HEK293 (cell line): ENCODE measurements around the gene MEGF6.

ENCODE experiments used
- CTCF ChIA-PET: fragments of 350-600 bp; formaldehyde crosslinking; extraction: SDS; loops from one replicate; lab custom pipeline; 2021; ENCODE audit warnings: antibody characterized with exemption; lab: Yijun Ruan, JAX
- POLR2A ChIA-PET: fragments of 300-600 bp; formaldehyde crosslinking; extraction: SDS; loops from one replicate; lab custom pipeline; 2020; ENCODE audit warnings: antibody characterized with exemption, inconsistent platforms; lab: Yijun Ruan, JAX
- H3K27ac ChIP-seq: fragments of 200-500 bp; sonication (Bioruptor generic); 2 replicates; pipeline ENCODE4 v1.5.1; 2014; ENCODE audit warnings: low read depth, low read length, control low read depth, inconsistent platforms; ENCODE audit errors: extremely low read depth
- H3K36me3 ChIP-seq, 2 experiments: fragments of 200-500 bp in 1 of 2; sonication (Bioruptor generic) in 1 of 2; 1 replicate in 1 of 2; 2 replicates in 1 of 2; pipeline ENCODE4 v1.5.1; 2014 to 2017; ENCODE audit warnings: inconsistent platforms in 2 of 2, low read length in 2 of 2; ENCODE audit not compliant: control insufficient read depth in 2 of 2, insufficient read depth in 1 of 2
- H3K4me1 ChIP-seq: fragments of 200-500 bp; sonication (Bioruptor generic); 2 replicates; pipeline ENCODE4 v1.5.1; 2014; ENCODE audit warnings: mild to moderate bottlenecking, low read length, inconsistent platforms; ENCODE audit not compliant: control insufficient read depth, insufficient read depth
- H3K4me3 ChIP-seq: 2 replicates; pipeline ENCODE4 v1.5.1; 2011; ENCODE audit warnings: low read depth, mild to moderate bottlenecking, control low read depth, low read length, moderate library complexity
- H3K9me3 ChIP-seq: fragments of 200-500 bp; sonication (Bioruptor generic); 2 replicates; pipeline ENCODE4 v1.5.1; 2014; ENCODE audit warnings: low read depth, low read length, inconsistent platforms; ENCODE audit not compliant: control insufficient read depth, insufficient read depth
- GFI1B ChIP-seq: fragments of 450-650 bp; formaldehyde crosslinking; IDR thresholded peaks from 2 replicates; pipeline ENCODE4 v1.5.1; 2016; ENCODE audit warnings: missing biosample characterization, missing genetic modification characterization
- HOXD13 ChIP-seq: sonication (generic); formaldehyde crosslinking; IDR thresholded peaks from 2 replicates; pipeline ENCODE4 v1.8.0; 2022; ENCODE audit warnings: missing genetic modification reagents, borderline replicate concordance
- KLF8 ChIP-seq: fragments of 450-650 bp; formaldehyde crosslinking; IDR thresholded peaks from 2 replicates; pipeline ENCODE4 v1.5.1; 2016; ENCODE audit warnings: missing biosample characterization, missing genetic modification characterization
- SETDB1 ChIP-seq: IDR thresholded peaks from one replicate; pipeline ENCODE4 v1.6.1; 2017; ENCODE audit warnings: mild to moderate bottlenecking, low read length, moderate library complexity, mixed read lengths; ENCODE audit not compliant: insufficient read length
- WT1 ChIP-seq: fragments of 450-650 bp; formaldehyde crosslinking; IDR thresholded peaks from 2 replicates; pipeline ENCODE4 v1.5.1; 2016; ENCODE audit warnings: missing biosample characterization, missing genetic modification characterization
- YY1 ChIP-seq: fragments of 450-650 bp; formaldehyde crosslinking; IDR thresholded peaks from 2 replicates; pipeline ENCODE4 v1.5.1; 2018; ENCODE audit warnings: missing biosample characterization, missing genetic modification characterization
- ZNF121 ChIP-seq: fragments of 450-650 bp; formaldehyde crosslinking; IDR thresholded peaks from 2 replicates; pipeline ENCODE4 v1.5.1; 2016; ENCODE audit warnings: missing biosample characterization, missing genetic modification characterization
- ZNF184 ChIP-seq: fragments of 450-650 bp; IDR thresholded peaks from 2 replicates; pipeline ENCODE4 v1.5.1; 2018; ENCODE audit warnings: missing biosample characterization, mild to moderate bottlenecking, missing genetic modification characterization
- ZNF324 ChIP-seq: fragments of 450-650 bp; formaldehyde crosslinking; IDR thresholded peaks from 2 replicates; pipeline ENCODE4 v1.5.1; 2016; ENCODE audit warnings: missing biosample characterization, missing genetic modification characterization
- ZNF366 ChIP-seq: fragments of 450-650 bp; formaldehyde crosslinking; conservative IDR thresholded peaks from 2 replicates; pipeline ENCODE4 v1.5.1; 2016; ENCODE audit warnings: missing biosample characterization, missing genetic modification characterization
- ZNF416 ChIP-seq: fragments of 450-650 bp; formaldehyde crosslinking; IDR thresholded peaks from 2 replicates; pipeline ENCODE4 v1.5.1; 2016; ENCODE audit warnings: missing biosample characterization, missing genetic modification characterization
- ZNF48 ChIP-seq: fragments of 450-650 bp; formaldehyde crosslinking; IDR thresholded peaks from 2 replicates; pipeline ENCODE4 v1.5.1; 2016; ENCODE audit warnings: missing biosample characterization, missing genetic modification characterization
- ZNF626 ChIP-seq: fragments of 450-650 bp; sonication (Bioruptor Pico); formaldehyde crosslinking; IDR thresholded peaks from 2 replicates; pipeline ENCODE4 v1.5.1; 2018; ENCODE audit warnings: missing biosample characterization, missing genetic modification characterization, inconsistent platforms
- ZNF677 ChIP-seq: fragments of 450-650 bp; IDR thresholded peaks from 2 replicates; pipeline ENCODE4 v1.5.0; 2018; ENCODE audit warnings: missing biosample characterization, mild to moderate bottlenecking, missing genetic modification characterization, moderate library complexity
- ZNF768 ChIP-seq: fragments of 450-650 bp; formaldehyde crosslinking; IDR thresholded peaks from 2 replicates; pipeline ENCODE4 v1.5.1; 2018; ENCODE audit warnings: missing biosample characterization, mild to moderate bottlenecking, missing genetic modification characterization
- ZNF785 ChIP-seq: fragments of 450-650 bp; formaldehyde crosslinking; IDR thresholded peaks from 2 replicates; pipeline ENCODE4 v1.5.1; 2016; ENCODE audit warnings: missing biosample characterization, missing genetic modification characterization
- ZNF830 ChIP-seq: fragments of 450-650 bp; IDR thresholded peaks from 2 replicates; pipeline ENCODE4 v1.5.0; 2018; ENCODE audit warnings: missing biosample characterization, missing genetic modification characterization, low read depth, mild to moderate bottlenecking, moderate library complexity
- TF ChIP-seq, protein P1 (sequence below): fragments of 450-650 bp; IDR thresholded peaks from 2 replicates; pipeline ENCODE4 v1.5.1; 2018; ENCODE audit warnings: missing biosample characterization, missing genetic modification characterization
- TF ChIP-seq, protein P2 (sequence below): fragments of 450-650 bp; formaldehyde crosslinking; IDR thresholded peaks from 2 replicates; pipeline ENCODE4 v1.5.1; 2016; ENCODE audit warnings: missing biosample characterization, missing genetic modification characterization
- TF ChIP-seq, protein P3 (sequence below): fragments of 450-650 bp; formaldehyde crosslinking; IDR thresholded peaks from 2 replicates; pipeline ENCODE4 v1.5.1; 2016; ENCODE audit warnings: missing biosample characterization, missing genetic modification characterization
- TF ChIP-seq, protein P4 (sequence below): fragments of 450-650 bp; formaldehyde crosslinking; conservative IDR thresholded peaks from 2 replicates; pipeline ENCODE4 v1.5.1; 2016; ENCODE audit warnings: low read depth, missing biosample characterization, missing genetic modification characterization
- TF ChIP-seq, protein P5 (sequence below): IDR thresholded peaks from 2 replicates; pipeline ENCODE4 v1.6.1; 2011; ENCODE audit warnings: mild to moderate bottlenecking, low read depth, low read length, borderline replicate concordance

The MEGF6 gene

DNA sequence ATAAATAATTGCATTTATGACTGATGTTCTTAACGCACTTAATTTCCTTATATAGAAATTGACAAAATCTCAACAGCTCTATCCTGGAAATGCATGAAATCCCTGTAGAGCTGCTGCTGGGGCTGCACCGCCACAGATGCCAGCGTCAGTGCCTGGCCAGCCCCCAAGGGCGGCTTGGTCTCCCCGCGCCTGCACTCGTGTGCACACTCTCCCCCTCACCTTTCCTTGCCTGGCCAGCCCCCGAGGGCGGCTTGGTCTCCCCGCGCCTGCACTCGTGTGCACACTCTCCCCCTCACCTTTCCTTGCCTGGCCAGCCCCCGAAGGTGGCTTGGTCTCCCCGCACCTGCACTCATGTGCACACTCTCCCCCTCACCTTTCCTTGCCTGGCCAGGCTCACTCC lies 24.8 kb upstream of the MEGF6 start:
- Histone ChIP-seq H3K27ac (no peak overlapping the region), H3K36me3 (peaks cover 4 to 100% of the 10 kb centered on the region in 2 experiments; a peak in 2 of 3 replicates), H3K9me3 (no peaks in the 10 kb centered on the region), H3K4me1 (no peaks in the 10 kb centered on the region), H3K4me3 (no peak overlapping the region)
- no peak for TF ChIP-seq ZNF768 (tag by site-specific recombination)
- no peak for TF ChIP-seq ZNF785 (tag by site-specific recombination)
- no peak for TF ChIP-seq ZNF184
- TF ChIP-seq HOXD13: no peak
- CTCF ChIA-PET: no interaction called here
- POLR2A ChIA-PET: no interaction called here

DNA sequence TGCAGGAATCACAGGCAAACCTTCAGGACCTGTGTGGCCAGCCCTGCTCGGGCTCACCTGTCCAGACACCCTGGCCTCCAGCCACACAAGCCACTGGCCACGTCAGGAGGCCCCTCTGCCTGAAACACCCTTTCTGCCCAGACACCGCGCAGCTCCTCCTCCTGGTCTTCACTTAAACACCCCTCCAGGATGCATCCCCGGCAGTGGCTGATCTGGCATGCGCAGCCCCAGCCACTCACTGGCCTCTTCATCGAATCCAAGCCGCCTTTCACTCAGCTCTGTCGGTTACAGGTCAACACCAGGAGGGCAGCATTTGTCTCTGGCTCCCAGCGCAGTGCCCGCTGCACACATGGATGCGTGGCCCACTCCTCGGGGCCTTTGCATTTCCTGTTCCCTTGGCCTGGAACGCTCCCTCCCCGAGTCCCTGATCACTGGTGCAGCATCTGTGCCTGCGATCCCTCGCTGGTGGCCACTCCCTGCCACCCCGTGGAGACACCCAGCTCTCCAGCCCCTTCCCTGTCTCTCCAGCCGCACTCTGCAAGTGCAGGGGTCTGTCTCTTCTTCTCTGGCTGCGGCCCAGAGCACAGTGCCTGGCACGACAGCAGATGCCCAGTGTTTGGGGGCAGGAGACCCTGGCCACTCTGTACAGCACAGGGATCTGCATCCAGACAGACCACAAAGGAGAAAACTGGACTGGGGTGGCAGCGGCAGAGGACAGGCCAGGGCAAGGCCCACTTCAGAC lies 22.9 kb upstream of the MEGF6 start:
- CTCF ChIA-PET: no interaction called here
- Histone ChIP-seq H3K4me3 (no peak overlapping the region), H3K36me3 (peaks cover 7 to 100% of the 10 kb centered on the region in 2 experiments; a peak in 2 of 3 replicates), H3K9me3 (no peaks in the 10 kb centered on the region), H3K4me1 (no peaks in the 10 kb centered on the region), H3K27ac (no peak overlapping the region)
- POLR2A ChIA-PET: no interaction called here
- TF ChIP-seq ZNF121 (tag by site-specific recombination) (no peak), ZNF324 (tag by site-specific recombination) (no peak), ZNF366 (tag by site-specific recombination) (no peak), ZNF830 (tag by site-specific recombination) (no peak), SETDB1 (no peak), KLF8 (no peak), ZNF416 (tag by site-specific recombination) (no peak), YY1 (tag by site-specific recombination) (no peak), GFI1B (tag by site-specific recombination) (no peak), ZNF677 (tag by site-specific recombination) (no peak), ZNF626 (tag by site-specific recombination) (no peak), WT1 (tag by site-specific recombination) (no peak), ZNF48 (tag by site-specific recombination) (no peak)
- TF ChIP-seq, protein P1, sequence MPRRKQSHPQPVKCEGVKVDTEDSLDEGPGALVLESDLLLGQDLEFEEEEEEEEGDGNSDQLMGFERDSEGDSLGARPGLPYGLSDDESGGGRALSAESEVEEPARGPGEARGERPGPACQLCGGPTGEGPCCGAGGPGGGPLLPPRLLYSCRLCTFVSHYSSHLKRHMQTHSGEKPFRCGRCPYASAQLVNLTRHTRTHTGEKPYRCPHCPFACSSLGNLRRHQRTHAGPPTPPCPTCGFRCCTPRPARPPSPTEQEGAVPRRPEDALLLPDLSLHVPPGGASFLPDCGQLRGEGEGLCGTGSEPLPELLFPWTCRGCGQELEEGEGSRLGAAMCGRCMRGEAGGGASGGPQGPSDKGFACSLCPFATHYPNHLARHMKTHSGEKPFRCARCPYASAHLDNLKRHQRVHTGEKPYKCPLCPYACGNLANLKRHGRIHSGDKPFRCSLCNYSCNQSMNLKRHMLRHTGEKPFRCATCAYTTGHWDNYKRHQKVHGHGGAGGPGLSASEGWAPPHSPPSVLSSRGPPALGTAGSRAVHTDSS (tag by site-specific recombination): no peak
- TF ChIP-seq, protein P2, sequence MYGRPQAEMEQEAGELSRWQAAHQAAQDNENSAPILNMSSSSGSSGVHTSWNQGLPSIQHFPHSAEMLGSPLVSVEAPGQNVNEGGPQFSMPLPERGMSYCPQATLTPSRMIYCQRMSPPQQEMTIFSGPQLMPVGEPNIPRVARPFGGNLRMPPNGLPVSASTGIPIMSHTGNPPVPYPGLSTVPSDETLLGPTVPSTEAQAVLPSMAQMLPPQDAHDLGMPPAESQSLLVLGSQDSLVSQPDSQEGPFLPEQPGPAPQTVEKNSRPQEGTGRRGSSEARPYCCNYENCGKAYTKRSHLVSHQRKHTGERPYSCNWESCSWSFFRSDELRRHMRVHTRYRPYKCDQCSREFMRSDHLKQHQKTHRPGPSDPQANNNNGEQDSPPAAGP (tag by site-specific recombination): no peak
- TF ChIP-seq, protein P3, sequence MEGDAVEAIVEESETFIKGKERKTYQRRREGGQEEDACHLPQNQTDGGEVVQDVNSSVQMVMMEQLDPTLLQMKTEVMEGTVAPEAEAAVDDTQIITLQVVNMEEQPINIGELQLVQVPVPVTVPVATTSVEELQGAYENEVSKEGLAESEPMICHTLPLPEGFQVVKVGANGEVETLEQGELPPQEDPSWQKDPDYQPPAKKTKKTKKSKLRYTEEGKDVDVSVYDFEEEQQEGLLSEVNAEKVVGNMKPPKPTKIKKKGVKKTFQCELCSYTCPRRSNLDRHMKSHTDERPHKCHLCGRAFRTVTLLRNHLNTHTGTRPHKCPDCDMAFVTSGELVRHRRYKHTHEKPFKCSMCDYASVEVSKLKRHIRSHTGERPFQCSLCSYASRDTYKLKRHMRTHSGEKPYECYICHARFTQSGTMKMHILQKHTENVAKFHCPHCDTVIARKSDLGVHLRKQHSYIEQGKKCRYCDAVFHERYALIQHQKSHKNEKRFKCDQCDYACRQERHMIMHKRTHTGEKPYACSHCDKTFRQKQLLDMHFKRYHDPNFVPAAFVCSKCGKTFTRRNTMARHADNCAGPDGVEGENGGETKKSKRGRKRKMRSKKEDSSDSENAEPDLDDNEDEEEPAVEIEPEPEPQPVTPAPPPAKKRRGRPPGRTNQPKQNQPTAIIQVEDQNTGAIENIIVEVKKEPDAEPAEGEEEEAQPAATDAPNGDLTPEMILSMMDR (tag by site-specific recombination): no peak
- TF ChIP-seq, protein P4, sequence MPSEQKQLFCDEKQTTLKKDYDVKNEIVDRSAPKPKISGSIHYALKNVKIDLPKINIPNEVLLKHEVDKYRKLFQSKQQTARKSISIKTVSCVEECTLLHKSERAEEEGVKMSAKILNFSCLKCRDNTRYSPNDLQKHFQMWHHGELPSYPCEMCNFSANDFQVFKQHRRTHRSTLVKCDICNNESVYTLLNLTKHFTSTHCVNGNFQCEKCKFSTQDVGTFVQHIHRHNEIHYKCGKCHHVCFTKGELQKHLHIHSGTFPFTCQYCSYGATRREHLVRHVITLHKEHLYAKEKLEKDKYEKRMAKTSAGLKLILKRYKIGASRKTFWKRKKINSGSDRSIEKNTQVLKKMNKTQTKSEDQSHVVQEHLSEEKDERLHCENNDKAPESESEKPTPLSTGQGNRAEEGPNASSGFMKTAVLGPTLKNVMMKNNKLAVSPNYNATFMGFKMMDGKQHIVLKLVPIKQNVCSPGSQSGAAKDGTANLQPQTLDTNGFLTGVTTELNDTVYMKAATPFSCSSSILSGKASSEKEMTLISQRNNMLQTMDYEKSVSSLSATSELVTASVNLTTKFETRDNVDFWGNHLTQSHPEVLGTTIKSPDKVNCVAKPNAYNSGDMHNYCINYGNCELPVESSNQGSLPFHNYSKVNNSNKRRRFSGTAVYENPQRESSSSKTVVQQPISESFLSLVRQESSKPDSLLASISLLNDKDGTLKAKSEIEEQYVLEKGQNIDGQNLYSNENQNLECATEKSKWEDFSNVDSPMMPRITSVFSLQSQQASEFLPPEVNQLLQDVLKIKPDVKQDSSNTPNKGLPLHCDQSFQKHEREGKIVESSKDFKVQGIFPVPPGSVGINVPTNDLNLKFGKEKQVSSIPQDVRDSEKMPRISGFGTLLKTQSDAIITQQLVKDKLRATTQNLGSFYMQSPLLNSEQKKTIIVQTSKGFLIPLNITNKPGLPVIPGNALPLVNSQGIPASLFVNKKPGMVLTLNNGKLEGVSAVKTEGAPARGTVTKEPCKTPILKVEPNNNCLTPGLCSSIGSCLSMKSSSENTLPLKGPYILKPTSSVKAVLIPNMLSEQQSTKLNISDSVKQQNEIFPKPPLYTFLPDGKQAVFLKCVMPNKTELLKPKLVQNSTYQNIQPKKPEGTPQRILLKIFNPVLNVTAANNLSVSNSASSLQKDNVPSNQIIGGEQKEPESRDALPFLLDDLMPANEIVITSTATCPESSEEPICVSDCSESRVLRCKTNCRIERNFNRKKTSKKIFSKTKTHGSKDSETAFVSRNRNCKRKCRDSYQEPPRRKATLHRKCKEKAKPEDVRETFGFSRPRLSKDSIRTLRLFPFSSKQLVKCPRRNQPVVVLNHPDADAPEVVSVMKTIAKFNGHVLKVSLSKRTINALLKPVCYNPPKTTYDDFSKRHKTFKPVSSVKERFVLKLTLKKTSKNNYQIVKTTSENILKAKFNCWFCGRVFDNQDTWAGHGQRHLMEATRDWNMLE (tag by site-specific recombination): no peak
- TF ChIP-seq, protein P5, sequence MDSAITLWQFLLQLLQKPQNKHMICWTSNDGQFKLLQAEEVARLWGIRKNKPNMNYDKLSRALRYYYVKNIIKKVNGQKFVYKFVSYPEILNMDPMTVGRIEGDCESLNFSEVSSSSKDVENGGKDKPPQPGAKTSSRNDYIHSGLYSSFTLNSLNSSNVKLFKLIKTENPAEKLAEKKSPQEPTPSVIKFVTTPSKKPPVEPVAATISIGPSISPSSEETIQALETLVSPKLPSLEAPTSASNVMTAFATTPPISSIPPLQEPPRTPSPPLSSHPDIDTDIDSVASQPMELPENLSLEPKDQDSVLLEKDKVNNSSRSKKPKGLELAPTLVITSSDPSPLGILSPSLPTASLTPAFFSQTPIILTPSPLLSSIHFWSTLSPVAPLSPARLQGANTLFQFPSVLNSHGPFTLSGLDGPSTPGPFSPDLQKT: no peak
